GOT3 (cell line): ENCODE measurements around the gene KLRG1.

ENCODE experiments used
- DNase-seq: peaks from one replicate; lab custom pipeline; 2025; ENCODE audit warnings: mixed read lengths; lab: John Stamatoyannopoulos, UW

KLRG1 gene

DNA sequence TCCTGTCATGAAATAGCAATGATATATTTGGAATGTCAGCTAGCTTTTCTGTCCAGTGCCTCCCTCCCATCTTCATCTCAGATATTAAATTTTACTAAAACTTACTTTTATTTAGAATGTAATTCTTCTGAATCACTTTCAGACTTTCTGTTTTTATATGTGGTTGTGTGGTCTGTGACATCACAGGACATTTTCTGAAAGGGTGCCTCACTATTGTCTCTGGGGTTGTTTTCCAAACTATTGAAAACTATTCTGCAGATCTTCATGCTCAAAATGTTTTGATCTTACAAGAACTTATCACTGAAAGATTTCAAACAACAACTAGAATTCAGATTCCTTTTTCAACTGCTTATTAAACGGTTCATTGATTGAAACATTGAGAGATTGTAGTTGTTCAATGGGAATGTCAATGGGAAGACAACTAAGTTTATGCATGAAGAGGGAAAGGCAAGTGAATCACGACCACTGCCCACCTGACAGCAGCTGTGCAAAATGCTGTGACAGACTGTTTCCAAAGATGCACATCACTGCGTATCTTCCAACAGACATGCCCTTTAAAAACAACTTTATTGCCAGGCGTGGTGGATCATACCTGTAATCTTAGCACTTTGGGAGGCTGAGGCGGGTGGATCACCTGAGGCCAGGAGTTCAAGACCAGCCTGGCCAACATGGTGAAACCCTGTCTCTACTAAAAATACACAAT, 51.3 kb downstream of the KLRG1 start:
- DNase-seq: no peak

DNA sequence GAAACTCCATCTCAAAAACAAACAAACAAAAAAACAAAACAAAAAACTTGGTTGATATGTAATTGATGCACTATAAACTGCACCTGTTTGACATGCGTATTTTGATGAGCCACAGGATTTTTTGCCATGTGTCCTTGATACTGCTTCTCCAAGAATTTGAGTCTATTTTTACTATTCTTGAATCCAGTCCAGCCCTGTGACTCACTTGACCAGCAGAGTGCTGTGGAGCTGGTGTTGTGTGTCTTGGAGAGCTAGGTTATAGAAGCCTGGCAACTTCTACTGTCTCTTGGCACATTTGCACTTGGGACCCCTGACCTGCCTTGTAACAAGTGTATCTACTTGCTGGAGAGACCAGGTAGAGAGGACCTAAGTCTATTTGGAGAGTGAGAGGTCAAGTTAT, 52.0 kb downstream of the KLRG1 start:
- DNase-seq: no peak

DNA sequence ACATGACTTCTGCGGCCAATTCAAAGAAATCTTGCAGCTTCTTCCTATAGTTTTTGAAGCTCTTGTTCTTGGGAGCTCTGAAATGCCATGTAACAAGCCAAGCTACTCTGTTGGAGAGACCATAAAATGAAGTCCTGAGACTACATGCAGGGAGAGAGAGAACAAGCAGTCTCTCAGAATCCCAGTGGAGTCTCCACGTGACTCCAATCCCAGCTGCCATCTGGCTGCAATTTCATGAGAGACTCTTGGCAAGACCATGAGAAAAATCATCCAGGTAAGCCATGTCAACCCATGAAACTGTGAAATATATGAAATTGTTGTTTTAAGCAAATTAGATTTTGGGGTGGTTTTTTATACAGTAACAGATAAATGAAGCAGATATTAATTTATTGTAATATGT, 54.4 kb downstream of the KLRG1 start:
- DNase-seq: no peak

DNA sequence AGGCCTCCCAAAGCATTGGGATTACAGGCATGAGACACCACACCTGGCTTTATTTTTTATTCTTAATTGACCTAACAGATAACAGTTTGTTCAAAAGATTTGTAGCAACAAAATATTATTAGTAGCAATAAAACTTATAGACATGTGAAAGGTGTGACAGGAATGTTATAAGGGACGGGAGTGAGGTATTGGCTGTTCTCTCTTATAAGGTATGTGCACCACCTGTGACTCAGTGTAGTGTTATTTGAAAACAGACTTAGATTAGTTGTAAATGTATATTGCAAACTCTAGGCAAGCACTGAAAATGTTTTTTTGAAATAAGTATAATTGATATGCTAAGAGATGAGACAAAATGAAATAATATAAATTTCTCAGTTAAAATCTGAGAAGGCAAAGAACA, 57.8 kb downstream of the KLRG1 start:
- no peak for DNase-seq

DNA sequence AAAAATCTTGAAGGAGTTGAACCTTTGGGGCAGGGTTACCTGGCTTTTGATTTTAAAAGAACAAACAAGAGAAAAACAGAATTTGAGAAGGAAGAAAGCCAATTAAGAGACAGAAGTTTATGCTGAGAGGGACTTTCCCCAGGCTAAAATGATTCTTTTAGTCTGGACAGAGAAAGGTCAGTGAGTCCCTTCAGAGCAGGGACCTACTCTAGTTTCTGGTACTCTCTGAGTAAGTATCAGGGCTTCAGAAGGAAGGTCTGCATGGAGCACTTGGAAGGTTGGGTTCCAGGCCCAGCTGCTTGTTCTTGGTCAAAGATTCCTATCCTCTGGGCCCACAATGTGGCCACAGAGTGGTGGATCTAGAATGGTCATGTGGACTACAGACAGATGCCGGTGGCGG, 59.6 kb downstream of the KLRG1 start:
- no peak for DNase-seq

DNA sequence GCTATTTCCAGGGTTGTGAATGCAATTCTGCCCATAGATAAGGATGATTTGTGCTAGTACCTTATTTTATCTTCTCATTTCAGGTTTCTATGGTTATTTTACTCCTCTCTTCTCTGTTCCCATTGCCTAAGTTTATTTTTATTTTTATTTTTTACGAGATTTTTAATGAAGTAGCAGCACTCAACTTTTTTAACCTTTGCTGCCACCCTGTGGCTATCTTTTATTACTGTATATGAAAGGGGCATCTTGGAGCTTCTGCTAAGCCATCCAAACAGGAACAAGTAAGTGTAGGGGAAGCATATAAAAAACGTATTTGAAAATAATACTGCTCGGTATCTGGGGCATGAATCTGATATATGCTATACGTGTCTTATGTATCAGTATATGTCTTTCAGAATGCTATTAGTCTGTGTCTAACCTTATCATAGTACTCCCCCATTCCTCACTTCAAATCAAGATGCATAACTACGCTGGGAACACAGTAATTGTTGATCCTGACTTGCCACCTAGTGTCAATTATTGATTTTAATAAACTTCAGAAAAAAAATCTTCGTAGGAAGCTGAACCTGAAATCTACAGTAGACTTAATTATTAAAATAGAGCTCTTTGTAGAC, 60.3 kb downstream of the KLRG1 start:
- DNase-seq: no peak

DNA sequence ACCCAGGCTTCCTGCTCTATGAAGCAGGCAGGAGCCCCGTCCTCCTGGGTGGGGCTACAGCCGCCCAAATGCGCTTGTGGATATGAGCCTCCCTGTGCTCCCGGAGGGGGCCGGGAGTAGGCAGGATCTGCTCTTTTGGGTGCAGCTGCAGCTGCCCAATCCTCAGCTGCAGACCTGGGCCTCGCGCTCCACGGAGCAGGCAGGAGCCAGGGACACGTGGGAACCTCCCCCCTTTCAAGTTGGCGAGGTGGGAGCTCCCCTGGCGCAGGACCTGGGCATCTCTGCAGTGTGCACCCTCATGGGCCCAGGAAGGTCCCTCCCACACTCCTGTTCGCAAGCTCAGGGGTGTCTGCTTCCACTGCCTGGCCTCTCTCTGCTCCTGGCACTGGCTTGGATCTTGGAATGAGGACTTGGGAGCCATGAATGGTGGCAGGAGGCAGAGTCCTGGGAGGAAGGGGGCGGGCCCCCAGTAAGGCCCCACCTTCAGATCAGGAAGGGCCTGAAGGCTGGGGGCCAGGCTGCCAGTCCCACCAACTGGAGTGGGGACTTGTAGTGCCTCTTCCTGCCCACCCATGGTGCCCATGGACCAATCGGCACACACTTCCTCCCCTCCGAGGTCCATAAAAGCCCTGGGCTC, 61.3 kb downstream of the KLRG1 start:
- DNase-seq: no peak

DNA sequence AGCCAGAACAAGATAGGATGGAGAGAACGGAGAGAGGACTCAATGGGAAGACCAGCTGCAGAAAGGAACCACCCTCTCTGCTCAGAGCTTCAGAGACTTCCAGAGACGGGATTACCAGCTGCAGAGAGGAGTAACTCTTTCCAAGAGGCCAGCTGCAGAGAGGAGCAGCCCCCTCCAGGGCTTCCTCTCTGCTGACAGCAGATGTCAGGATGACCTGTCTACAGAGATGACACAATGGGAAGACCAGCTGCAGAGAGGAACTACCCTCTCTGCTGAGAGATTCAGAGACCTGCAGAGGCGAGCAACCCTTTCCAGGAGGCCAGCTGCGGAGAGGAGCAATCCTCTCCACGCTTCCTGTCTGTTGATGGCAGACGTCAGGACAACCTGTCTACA, 61.8 kb downstream of the KLRG1 start:
- no peak for DNase-seq

DNA sequence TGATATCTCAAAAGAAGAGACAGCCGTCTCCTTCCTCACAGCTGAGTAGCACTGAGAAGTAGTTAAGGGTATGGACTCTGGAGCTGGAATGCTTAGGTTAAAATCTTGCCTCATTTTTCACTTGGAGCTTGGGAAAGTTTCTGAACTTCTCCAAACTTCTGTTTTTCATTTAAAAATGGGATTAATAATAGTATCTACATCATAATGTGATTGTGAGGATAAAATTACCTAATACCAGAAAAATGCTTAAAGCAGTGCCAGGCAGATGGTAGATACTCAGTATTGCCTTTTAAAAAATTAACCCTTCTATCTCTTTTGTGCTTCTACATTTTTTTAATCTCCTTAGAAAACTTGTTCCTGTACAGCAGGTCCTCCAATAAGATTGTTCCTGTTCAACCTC, 63.3 kb downstream of the KLRG1 start:
- DNase-seq: no peak
